GM12878 (cell line): Measurements from ENCODE around the gene IGF1R. TPM values are rescaled to one million over a fixed set of nuclear protein-coding genes. Genes with fewer than 3 reads are reported as not detected.

Experiments used
- ATAC-seq: fragments of 200-7000 bp; cut with Tn5 transposase; 3 replicates; pipeline ENCODE4 v1.9.1; 2020; ENCODE audit warnings: mild to moderate bottlenecking, moderate library complexity
- BruUV-seq: library from RNA; stranded (reverse); fragments of 400-500 nt; replicated peaks from 2 replicates; lab custom pipeline; 2021; lab: Mats Ljungman, UMichigan
- CTCF ChIA-PET: fragments of 300-600 bp; sonication (Branson Sonifier 250); formaldehyde crosslinking; extraction: SDS; loops from one replicate; lab custom pipeline; 2021; ENCODE audit warnings: inconsistent platforms; lab: Yijun Ruan, JAX
- POLR2A ChIA-PET: fragments of 350-600 bp; formaldehyde crosslinking; extraction: SDS; loops from one replicate; lab custom pipeline; 2021; ENCODE audit warnings: inconsistent platforms; lab: Charles Lee
- RAD21 ChIA-PET: fragments of 300-600 bp; sonication (Branson Sonifier 250); formaldehyde crosslinking; loops from one replicate; lab custom pipeline; 2023; ENCODE audit warnings: antibody characterized with exemption; ENCODE audit not compliant: unreplicated experiment; lab: Charles Lee
- SMC1A ChIA-PET: fragments of 300-600 bp; sonication (Branson Sonifier 250); formaldehyde crosslinking; loops from one replicate; lab custom pipeline; 2023; ENCODE audit not compliant: unreplicated experiment, uncharacterized antibody; lab: Charles Lee
- DNase-seq: peaks from one replicate; pipeline ENCODE4 v3.0.0-alpha.2; 2011; ENCODE audit warnings: low read depth, low spot score
- FAIRE-seq: peaks from 3 replicates; lab custom pipeline; 2011; peaks lifted over from hg19 to GRCh38; lab: Jason Lieb, UNC
- H2AFZ ChIP-seq: 2 replicates; pipeline ENCODE4 v1.6.0; 2011; ENCODE audit warnings: low read depth, low read length, control low read depth; ENCODE audit not compliant: control insufficient read depth
- H3K27ac ChIP-seq: 2 replicates; pipeline ENCODE4 v1.5.1; 2011; ENCODE audit warnings: control low read depth; ENCODE audit not compliant: control insufficient read depth, insufficient read depth
- H3K27me3 ChIP-seq, 2 experiments: replicated peaks in 1 of 2; 2 replicates each; pipeline versions ENCODE4 v1.6.0 to v1.6.1; 2011; ENCODE audit warnings: low read length in 1 of 2; ENCODE audit not compliant: control insufficient read depth in 2 of 2, insufficient read depth in 2 of 2
- H3K36me3 ChIP-seq, 2 experiments: 2 replicates each; pipeline ENCODE4 v1.5.1; 2011; ENCODE audit warnings: low read length in 1 of 2; ENCODE audit not compliant: control insufficient read depth in 2 of 2, insufficient read depth in 2 of 2
- H3K4me1 ChIP-seq: 2 replicates; pipeline ENCODE4 v1.6.1; 2011; ENCODE audit warnings: mild to moderate bottlenecking, low read length, moderate library complexity, mixed read lengths; ENCODE audit not compliant: control insufficient read depth, insufficient read depth
- H3K4me2 ChIP-seq: 2 replicates; pipeline ENCODE4 v1.6.0; 2011; ENCODE audit warnings: control low read depth; ENCODE audit not compliant: control insufficient read depth, insufficient read depth
- H3K4me3 ChIP-seq: fragments of 200-600 bp; sonication (generic); 2 replicates; pipeline ENCODE4 v1.5.1; 2016
- H3K79me2 ChIP-seq: 2 replicates; pipeline ENCODE4 v1.6.0; 2011; ENCODE audit warnings: low read length; ENCODE audit not compliant: control insufficient read depth, insufficient read depth
- H3K9ac ChIP-seq: 2 replicates; pipeline ENCODE4 v1.8.0; 2011; ENCODE audit warnings: low read length, control low read depth, mixed read lengths; ENCODE audit not compliant: control insufficient read depth, insufficient read depth
- H3K9me3 ChIP-seq: replicated peaks from 3 replicates; pipeline ENCODE4 v1.5.1; 2011; ENCODE audit warnings: mild to moderate bottlenecking, low read length; ENCODE audit not compliant: control insufficient read depth, insufficient read depth
- H4K20me1 ChIP-seq: 2 replicates; pipeline ENCODE4 v1.6.0; 2011; ENCODE audit not compliant: control insufficient read depth, insufficient read depth
- GATAD2B ChIP-seq: fragments of 450-650 bp; conservative IDR thresholded peaks from 2 replicates; pipeline ENCODE4 v1.6.1; 2017; ENCODE audit warnings: low read depth, mild to moderate bottlenecking, moderate library complexity
- MEF2A ChIP-seq: IDR thresholded peaks from 2 replicates; pipeline ENCODE4 v1.6.1; 2011; ENCODE audit warnings: low read depth, mild to moderate bottlenecking, low read length, moderate library complexity; ENCODE audit not compliant: insufficient read depth
- PAX5 ChIP-seq: IDR thresholded peaks from 2 replicates; pipeline ENCODE4 v1.6.1; 2011; ENCODE audit warnings: low read depth, low read length, borderline replicate concordance
- SMAD1 ChIP-seq: fragments of 450-650 bp; IDR thresholded peaks from 2 replicates; pipeline ENCODE4 v1.6.1; 2018; ENCODE audit warnings: mild to moderate bottlenecking, low read depth; ENCODE audit not compliant: partially characterized antibody
- STAT3 ChIP-seq: IDR thresholded peaks from 2 replicates; pipeline ENCODE4 v1.6.1; 2011; ENCODE audit warnings: low read depth, low read length, improper control_type of control experiment
- ZNF217 ChIP-seq: fragments of 450-650 bp; IDR thresholded peaks from 2 replicates; pipeline ENCODE4 v1.6.1; 2017; ENCODE audit warnings: antibody characterized with exemption, mild to moderate bottlenecking
- WGBS: methylation state at CpG from one replicate; pipeline ENCODE4 v1.1.6; 2016; ENCODE audit warnings: low lambda C conversion rate; ENCODE audit not compliant: insufficient replicate concordance, insufficient coverage; ENCODE audit errors: missing lambda C conversion rate; 5-methylcytosine and 5-hydroxymethylcytosine counted together
- in situ Hi-C: fragments of 300-500 bp; cut with MboI; formaldehyde crosslinking; loops from 9 replicates; pipeline ENCODE4 v1.14.3; 2018; ENCODE audit warnings: mixed read lengths
- intact Hi-C: fragments of 100-400 bp; cut with micrococcal nuclease; formaldehyde crosslinking; loops from one replicate; pipeline ENCODE4 v1.14.2; 2022; ENCODE audit not compliant: unreplicated experiment
- polyA plus RNA-seq, 11 experiments: library from polyadenylated mRNA; depleted of rRNA in 4 of 11; unstranded in 6 of 11; stranded (reverse) in 5 of 11; fragments of >200 nt; fragmentation: Nextera tagmentation in 4 of 11; fragmentation: Illumina TruSeq in 1 of 11; extraction: Ambion mirVana in 4 of 11; extraction: Trizol in 1 of 11; gene quantifications; 1 replicate in 1 of 11; 2 replicates in 10 of 11; pipeline versions ENCODE4 v1.2.1 to v1.2.3, GENCODE V29; 2011 to 2016; ENCODE audit warnings: inconsistent platforms in 2 of 11, missing spikeins in 2 of 11, low read depth in 1 of 11
- total RNA-seq, 4 experiments: library from RNA; depleted of rRNA in 3 of 4; stranded (reverse); fragments of >200 nt in 3 of 4; fragmentation: Illumina TruSeq in 1 of 4; extraction: Trizol in 1 of 4; gene quantifications; 2 replicates each; pipeline versions ENCODE4 v1.2.1 to v1.2.3, GENCODE V29; 2013 to 2021
- TF ChIP-seq, protein P1 (sequence below): fragments of 450-650 bp; IDR thresholded peaks from 2 replicates; pipeline ENCODE4 v1.6.1; 2017; ENCODE audit warnings: antibody characterized with exemption, mild to moderate bottlenecking, moderate library complexity
- TF ChIP-seq, protein P2 (sequence below): IDR thresholded peaks from 2 replicates; pipeline ENCODE4 v1.6.1; 2011; ENCODE audit warnings: low read depth, low read length, improper control_type of control experiment, borderline replicate concordance
- TF ChIP-seq, protein P3 (sequence below): IDR thresholded peaks from 2 replicates; pipeline ENCODE4 v1.6.1; 2012; ENCODE audit warnings: mild to moderate bottlenecking, low read depth, low read length

Gene IGF1R
- total and polyA plus RNA-seq, 10 of the 15 experiments (the other 5 are each of a cell fraction or from before 2014, with no cell fraction given), result 0.03 to 2.7 (median 0.66) TPM

DNA sequence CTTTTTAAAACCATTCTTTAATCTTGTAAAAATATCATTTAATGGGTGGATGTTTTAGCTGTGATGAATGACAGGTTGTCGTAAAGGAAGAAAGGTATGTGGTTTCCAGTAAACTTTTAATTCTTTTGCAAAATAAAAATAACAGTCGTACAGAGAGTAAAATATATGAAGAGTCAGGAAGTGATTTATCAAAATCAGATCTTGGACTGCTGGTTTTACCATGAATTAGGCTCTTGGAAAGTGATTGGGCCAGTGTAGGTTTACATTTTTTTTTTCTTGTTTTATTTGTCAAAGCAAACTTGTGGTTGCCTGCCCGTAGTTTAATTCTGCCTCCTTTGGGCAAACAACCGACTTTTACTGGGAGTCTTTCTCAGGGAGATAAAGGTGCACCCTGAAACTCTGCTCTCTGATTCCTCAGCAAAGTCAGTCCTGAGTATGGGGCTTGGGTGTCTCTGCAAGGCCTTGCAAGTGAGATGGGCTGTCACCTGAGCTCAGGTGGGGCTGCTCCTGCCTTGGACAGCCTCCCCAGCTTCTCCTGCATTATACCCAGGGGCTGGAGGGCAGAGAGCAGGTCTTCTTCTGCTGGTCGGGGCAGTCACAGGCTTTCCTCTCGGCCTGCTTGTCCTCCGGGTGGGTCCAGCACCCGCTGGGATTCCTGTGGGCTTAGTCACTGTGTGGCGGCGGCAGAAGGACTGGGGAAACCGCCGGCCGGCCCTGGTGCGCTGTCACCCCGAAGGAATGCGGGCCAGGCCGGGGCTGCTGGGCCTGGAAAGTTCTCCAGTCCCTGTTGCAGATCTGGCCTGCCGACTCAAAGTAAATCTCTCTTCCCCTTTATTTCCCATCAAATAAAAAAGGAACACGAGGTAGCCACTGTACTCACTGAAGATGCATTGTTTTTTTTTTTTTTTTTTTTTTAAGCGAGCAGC is 79.0 kb downstream of the IGF1R start:
- intact Hi-C loops, result no loop called here
- Histone ChIP-seq H3K79me2 (no peaks in the 10 kb centered on the region), H2AFZ (no peak overlapping the region), H3K27ac (no peak overlapping the region), H3K36me3 (no peaks in the 10 kb centered on the region), H3K9ac (no peak overlapping the region), H3K4me3 (no peak overlapping the region), H3K4me2 (no peak overlapping the region), H3K9me3 (no peaks in the 10 kb centered on the region), H3K27me3 (no peaks in the 10 kb centered on the region; a peak in 1 of 4 replicates), H3K4me1 (no peaks in the 10 kb centered on the region), H4K20me1 (no peaks in the 10 kb centered on the region)
- RAD21 ChIA-PET, result no interaction called here
- DNase-seq (no peak), ATAC-seq (no peak), FAIRE-seq (no peak)
- SMC1A ChIA-PET, result no interaction called here
- BruUV-seq, result no TSS peak
- 48% methylated on average over 17 of the region's 20 CpGs for WGBS
- POLR2A ChIA-PET, result no interaction called here
- in situ Hi-C loops, result no loop called here
- CTCF ChIA-PET, result interaction anchor here (1.0 kb wide), 1 partner anchor 59 kb away, joined by 3 read pairs; no protein-coding TSS in a partner anchor
- no peak for TF ChIP-seq GATAD2B
- TF ChIP-seq, protein P1, sequence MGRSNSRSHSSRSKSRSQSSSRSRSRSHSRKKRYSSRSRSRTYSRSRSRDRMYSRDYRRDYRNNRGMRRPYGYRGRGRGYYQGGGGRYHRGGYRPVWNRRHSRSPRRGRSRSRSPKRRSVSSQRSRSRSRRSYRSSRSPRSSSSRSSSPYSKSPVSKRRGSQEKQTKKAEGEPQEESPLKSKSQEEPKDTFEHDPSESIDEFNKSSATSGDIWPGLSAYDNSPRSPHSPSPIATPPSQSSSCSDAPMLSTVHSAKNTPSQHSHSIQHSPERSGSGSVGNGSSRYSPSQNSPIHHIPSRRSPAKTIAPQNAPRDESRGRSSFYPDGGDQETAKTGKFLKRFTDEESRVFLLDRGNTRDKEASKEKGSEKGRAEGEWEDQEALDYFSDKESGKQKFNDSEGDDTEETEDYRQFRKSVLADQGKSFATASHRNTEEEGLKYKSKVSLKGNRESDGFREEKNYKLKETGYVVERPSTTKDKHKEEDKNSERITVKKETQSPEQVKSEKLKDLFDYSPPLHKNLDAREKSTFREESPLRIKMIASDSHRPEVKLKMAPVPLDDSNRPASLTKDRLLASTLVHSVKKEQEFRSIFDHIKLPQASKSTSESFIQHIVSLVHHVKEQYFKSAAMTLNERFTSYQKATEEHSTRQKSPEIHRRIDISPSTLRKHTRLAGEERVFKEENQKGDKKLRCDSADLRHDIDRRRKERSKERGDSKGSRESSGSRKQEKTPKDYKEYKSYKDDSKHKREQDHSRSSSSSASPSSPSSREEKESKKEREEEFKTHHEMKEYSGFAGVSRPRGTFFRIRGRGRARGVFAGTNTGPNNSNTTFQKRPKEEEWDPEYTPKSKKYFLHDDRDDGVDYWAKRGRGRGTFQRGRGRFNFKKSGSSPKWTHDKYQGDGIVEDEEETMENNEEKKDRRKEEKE, result no peak
- no peak for TF ChIP-seq SMAD1
- no peak for TF ChIP-seq PAX5
- TF ChIP-seq, protein P2, sequence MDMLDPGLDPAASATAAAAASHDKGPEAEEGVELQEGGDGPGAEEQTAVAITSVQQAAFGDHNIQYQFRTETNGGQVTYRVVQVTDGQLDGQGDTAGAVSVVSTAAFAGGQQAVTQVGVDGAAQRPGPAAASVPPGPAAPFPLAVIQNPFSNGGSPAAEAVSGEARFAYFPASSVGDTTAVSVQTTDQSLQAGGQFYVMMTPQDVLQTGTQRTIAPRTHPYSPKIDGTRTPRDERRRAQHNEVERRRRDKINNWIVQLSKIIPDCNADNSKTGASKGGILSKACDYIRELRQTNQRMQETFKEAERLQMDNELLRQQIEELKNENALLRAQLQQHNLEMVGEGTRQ, result no peak
- no peak for TF ChIP-seq MEF2A
- no peak for TF ChIP-seq STAT3
- TF ChIP-seq ZNF217, result no peak
- TF ChIP-seq, protein P3, sequence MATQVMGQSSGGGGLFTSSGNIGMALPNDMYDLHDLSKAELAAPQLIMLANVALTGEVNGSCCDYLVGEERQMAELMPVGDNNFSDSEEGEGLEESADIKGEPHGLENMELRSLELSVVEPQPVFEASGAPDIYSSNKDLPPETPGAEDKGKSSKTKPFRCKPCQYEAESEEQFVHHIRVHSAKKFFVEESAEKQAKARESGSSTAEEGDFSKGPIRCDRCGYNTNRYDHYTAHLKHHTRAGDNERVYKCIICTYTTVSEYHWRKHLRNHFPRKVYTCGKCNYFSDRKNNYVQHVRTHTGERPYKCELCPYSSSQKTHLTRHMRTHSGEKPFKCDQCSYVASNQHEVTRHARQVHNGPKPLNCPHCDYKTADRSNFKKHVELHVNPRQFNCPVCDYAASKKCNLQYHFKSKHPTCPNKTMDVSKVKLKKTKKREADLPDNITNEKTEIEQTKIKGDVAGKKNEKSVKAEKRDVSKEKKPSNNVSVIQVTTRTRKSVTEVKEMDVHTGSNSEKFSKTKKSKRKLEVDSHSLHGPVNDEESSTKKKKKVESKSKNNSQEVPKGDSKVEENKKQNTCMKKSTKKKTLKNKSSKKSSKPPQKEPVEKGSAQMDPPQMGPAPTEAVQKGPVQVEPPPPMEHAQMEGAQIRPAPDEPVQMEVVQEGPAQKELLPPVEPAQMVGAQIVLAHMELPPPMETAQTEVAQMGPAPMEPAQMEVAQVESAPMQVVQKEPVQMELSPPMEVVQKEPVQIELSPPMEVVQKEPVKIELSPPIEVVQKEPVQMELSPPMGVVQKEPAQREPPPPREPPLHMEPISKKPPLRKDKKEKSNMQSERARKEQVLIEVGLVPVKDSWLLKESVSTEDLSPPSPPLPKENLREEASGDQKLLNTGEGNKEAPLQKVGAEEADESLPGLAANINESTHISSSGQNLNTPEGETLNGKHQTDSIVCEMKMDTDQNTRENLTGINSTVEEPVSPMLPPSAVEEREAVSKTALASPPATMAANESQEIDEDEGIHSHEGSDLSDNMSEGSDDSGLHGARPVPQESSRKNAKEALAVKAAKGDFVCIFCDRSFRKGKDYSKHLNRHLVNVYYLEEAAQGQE, result no peak
